ENCODE results near the gene VSTM4. TPM values are rescaled to one million over a fixed set of nuclear protein-coding genes. Genes with fewer than 3 reads are reported as not detected.

VSTM4 gene
- total RNA-seq, 3 donors from 2014 or later, result 1.5 to 13.8 (median 2.2) TPM

DNA sequence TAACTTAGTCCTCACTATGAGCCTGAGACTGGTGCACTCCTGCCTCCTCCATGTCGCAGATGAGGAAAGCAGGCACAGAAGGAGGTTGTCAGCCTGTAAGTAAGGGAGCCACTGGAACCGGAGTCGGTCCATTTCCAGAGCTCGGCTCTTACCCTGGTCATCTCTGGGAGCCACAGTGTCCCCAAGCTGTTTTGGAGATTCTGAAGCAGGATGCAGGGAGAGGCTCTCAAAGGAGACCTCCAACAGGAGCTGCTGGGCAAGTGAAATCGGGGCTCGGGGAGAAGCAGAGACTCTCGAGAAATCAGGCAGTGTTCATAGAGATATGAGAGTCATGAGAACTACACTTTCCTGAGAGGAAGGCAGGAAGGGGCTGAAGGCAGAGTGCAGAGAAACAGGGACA, 39.0 kb downstream of the VSTM4 start:
- ATAC-seq (no peak), DNase-seq (no peak)
- Histone ChIP-seq H3K4me1 (ENCODE audit: low read depth) (no peaks in the 10 kb centered on the region), H3K4me3 (no peak overlapping the region), H3K36me3 (ENCODE audit: low read depth) (no peaks in the 10 kb centered on the region), H3K9me3 (no peaks in the 10 kb centered on the region)
- TF ChIP-seq CTCF (IDR thresholded peaks at IDR 0.05), result no peak
- intact Hi-C loops (cut with DNase I, micrococcal nuclease), result no loop called here

DNA sequence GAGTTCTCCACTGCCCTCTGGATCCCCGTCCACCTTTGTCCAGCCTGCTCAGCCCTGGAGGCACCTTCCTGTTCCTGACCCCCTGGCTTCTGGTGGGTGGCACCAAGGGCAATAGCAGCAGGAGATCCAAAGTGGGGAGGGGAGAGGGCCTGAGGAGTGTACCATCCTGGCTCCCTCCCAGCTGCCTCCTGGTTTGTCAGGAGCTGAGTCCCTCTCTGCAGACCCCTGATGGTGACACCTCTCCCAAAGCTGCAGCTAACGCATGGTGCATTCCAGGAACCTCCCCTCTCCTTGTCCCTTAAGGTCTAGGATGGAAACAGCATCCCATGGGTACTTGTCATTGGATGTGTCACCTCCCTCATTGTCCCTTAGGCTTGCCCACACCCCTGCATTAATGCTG, 39.6 kb downstream of the VSTM4 start:
- H3K9me3 ChIP-seq, result no peaks in the 10 kb centered on the region
- H3K36me3 ChIP-seq (ENCODE audit: low read depth), result no peaks in the 10 kb centered on the region
- DNase-seq, result no peak
- no peaks in the 10 kb centered on the region for H3K4me1 ChIP-seq (ENCODE audit: low read depth)
- intact Hi-C loops (cut with DNase I, micrococcal nuclease), result no loop called here
- TF ChIP-seq CTCF (IDR thresholded peaks at IDR 0.05), result no peak
- ATAC-seq, result no peak
- H3K4me3 ChIP-seq, result no peak overlapping the region

- intact Hi-C loops (cut with DNase I, micrococcal nuclease), result no loop called here
- TF ChIP-seq CTCF (IDR thresholded peaks at IDR 0.05), result no peak
- DNase-seq (no peak), ATAC-seq (no peak)
- H3K4me3 ChIP-seq, result no peak overlapping the region
- H3K9me3 ChIP-seq, result no peaks in the 10 kb centered on the region
- H3K4me1 ChIP-seq (ENCODE audit: low read depth), result no peaks in the 10 kb centered on the region
- no peaks in the 10 kb centered on the region for H3K36me3 ChIP-seq (ENCODE audit: low read depth)
These were observed 40.3 kb downstream of the VSTM4 start for GRCh38 chr10:49074836-49075682.

GRCh38 chr10:49072166-49072885, 43.0 kb downstream of the VSTM4 start:
- no peaks in the 10 kb centered on the region for H3K36me3 ChIP-seq (ENCODE audit: low read depth)
- no peak overlapping the region for H3K4me3 ChIP-seq
- no peaks in the 10 kb centered on the region for H3K4me1 ChIP-seq (ENCODE audit: low read depth)
- intact Hi-C loops (cut with DNase I, micrococcal nuclease), result no loop called here
- DNase-seq (no peak), ATAC-seq (no peak)
- TF ChIP-seq CTCF (IDR thresholded peaks at IDR 0.05), result no peak
- H3K9me3 ChIP-seq, result no peaks in the 10 kb centered on the region

DNA sequence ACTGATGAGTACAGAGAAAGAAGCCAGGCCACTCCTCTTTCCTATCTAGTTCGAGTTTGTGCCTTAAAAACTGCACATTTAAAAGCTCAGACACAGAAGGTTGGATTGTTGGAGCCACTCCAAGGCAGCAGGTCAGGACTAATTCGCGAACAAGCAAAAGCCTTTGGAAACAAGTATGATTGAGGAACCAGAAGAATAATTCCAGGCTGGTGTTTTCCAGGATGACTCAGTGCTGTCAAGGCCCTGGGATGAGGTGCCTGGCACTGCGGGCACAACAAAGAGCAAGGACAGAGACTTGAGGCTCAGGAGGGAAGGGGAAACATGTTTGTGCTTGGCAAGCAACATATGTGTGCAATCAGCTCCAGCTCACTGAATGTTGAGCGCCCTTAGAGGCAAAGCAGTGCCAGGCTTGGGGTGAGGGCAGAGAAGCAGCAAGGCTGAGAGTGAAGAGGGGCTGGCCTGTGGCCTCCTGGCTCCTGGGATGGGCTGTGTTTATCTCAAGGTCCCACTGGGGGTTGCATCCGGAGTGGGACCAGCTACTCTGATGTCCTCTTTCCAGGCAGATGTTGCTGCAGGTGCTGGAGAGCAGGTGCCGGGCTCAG, 44.1 kb downstream of the VSTM4 start:
- H3K4me1 ChIP-seq (ENCODE audit: low read depth), result no peaks in the 10 kb centered on the region
- H3K9me3 ChIP-seq, result no peaks in the 10 kb centered on the region
- TF ChIP-seq CTCF (IDR thresholded peaks at IDR 0.05), result no peak
- ATAC-seq (no peak), DNase-seq (no peak)
- intact Hi-C loops (cut with DNase I, micrococcal nuclease), result no loop called here
- no peak overlapping the region for H3K4me3 ChIP-seq
- no peaks in the 10 kb centered on the region for H3K36me3 ChIP-seq (ENCODE audit: low read depth)
